Uterus (tissue), 4 donors: ENCODE results near the gene SLC36A1. TPM values are rescaled to one million over a fixed set of nuclear protein-coding genes. Genes with fewer than 3 reads are reported as not detected.
"Not testable (repeated sequence)": the region's sequence is repeated elsewhere in the genome, so short reads cannot be mapped to it uniquely, and the experiment has no call there.

Experiments used
- DNase-seq, 2 donors: peaks; one replicate each; pipeline ENCODE4 v3.0.0-alpha.2; 2019 to 2020
- H3K27ac ChIP-seq, 2 donors: fragments of 200-600 bp; sonication (generic); 1 replicate in 1 of 2; 2 replicates in 1 of 2; pipeline ENCODE4 v1.5.1; 2016 to 2018
- H3K27me3 ChIP-seq, 2 donors: fragments of 200-600 bp; sonication (generic); one replicate each; pipeline ENCODE4 v1.5.1; 2018 to 2019; ENCODE audit warnings: control low read depth in 1 of 2
- H3K36me3 ChIP-seq, 2 donors: fragments of 200-600 bp; sonication (generic); one replicate each; pipeline ENCODE4 v1.5.1; 2019; ENCODE audit warnings: control low read depth in 1 of 2
- H3K4me1 ChIP-seq, 2 donors: fragments of 200-600 bp; sonication (generic); one replicate each; pipeline ENCODE4 v1.5.1; 2018 to 2019; ENCODE audit warnings: control low read depth in 1 of 2
- H3K4me3 ChIP-seq, 2 donors: fragments of 200-600 bp; sonication (generic); 1 replicate in 1 of 2; 2 replicates in 1 of 2; pipeline ENCODE4 v1.5.1; 2018 to 2019; ENCODE audit warnings: mild to moderate bottlenecking in 1 of 2
- H3K9me3 ChIP-seq, 2 donors: fragments of 200-600 bp; sonication (generic); one replicate each; pipeline ENCODE4 v1.5.1; 2019; ENCODE audit warnings: control low read depth in 1 of 2
- CTCF ChIP-seq, 4 experiments: fragments of 200-600 bp in 2 of 4; fragments of 450-650 bp in 2 of 4; sonication (generic) in 2 of 4; IDR thresholded peaks; one replicate each; pipeline ENCODE4 v1.5.1; 2016 to 2019; ENCODE audit warnings: antibody characterized with exemption in 4 of 4, mild to moderate bottlenecking in 2 of 4, moderate library complexity in 1 of 4
- POLR2A ChIP-seq, 2 donors: fragments of 450-650 bp; IDR thresholded peaks; one replicate each; pipeline ENCODE4 v1.6.1; 2016; ENCODE audit warnings: antibody characterized with exemption in 2 of 2, mild to moderate bottlenecking in 1 of 2, moderate library complexity in 1 of 2
- intact Hi-C: fragments of 100-400 bp; cut with DNase I; formaldehyde crosslinking; loops from one replicate; pipeline ENCODE4 v1.15.1; 2023; ENCODE audit warnings: low total_unique reads
- total RNA-seq, 4 donors: library from RNA; depleted of rRNA in 3 of 4; stranded (reverse); fragments of >200 nt in 3 of 4; gene quantifications; one replicate each; pipeline versions ENCODE4 v1.1.0 to v1.2.4, GENCODE V29; 2014 to 2023
- donor health status: DM: yes; HTN: yes; CAD: no.

Gene SLC36A1
- total RNA-seq, 4 donors from 2014 or later = 5.0 to 10.1 (median 5.8) TPM

DNA sequence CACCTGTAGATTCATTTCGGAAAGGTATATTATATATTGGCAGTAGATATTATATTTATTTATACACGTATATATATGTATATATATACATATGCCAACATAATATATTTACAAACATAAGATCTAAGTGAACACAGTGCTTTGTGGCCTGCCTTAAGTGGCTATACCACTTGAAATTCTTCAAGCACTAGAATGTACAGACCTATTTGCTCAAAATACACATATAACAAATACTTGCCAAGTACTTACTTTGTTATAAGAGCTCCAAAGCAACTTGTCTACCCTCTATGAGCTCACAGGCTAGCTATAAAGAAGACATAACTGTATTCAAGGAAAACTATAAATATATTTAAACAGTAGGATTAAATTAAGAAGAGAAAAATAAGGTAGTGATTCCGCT, 33.6 kb upstream of the SLC36A1 start:
- no peak overlapping the region for H3K27ac ChIP-seq
- no peak for TF ChIP-seq CTCF (IDR thresholded peaks at IDR 0.05)
- TF ChIP-seq POLR2A (IDR thresholded peaks at IDR 0.05) = no peak
- H3K27me3 ChIP-seq = no peaks in the 10 kb centered on the region
- H3K9me3 ChIP-seq = no peaks in the 10 kb centered on the region
- no peaks in the 10 kb centered on the region for H3K36me3 ChIP-seq
- DNase-seq = no peak
- H3K4me3 ChIP-seq = no peak overlapping the region
- intact Hi-C loops = no loop called here
- no peaks in the 10 kb centered on the region for H3K4me1 ChIP-seq

DNA sequence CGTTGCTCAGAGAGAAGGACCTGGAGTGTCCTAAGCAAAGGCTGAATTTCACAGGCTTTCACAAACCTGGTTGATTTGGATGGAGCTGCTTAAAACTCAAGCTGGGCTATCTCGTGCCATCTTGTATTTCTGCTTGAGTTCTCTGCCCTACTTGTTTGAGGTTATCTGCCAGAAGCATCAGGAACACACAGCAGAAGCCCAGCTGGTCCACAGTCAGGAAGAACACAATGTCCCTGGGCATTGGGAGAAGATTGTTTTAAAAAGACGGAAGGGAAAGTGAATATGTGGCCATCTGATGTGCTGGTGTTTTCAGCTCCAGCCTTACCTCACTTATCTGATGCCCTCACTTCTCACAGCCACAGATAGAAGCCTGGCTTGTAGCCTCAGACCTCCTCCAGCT, 32.9 kb upstream of the SLC36A1 start:
- no peak for TF ChIP-seq POLR2A (IDR thresholded peaks at IDR 0.05)
- no peak for TF ChIP-seq CTCF (IDR thresholded peaks at IDR 0.05)
- no peak overlapping the region for H3K4me3 ChIP-seq
- no peaks in the 10 kb centered on the region for H3K36me3 ChIP-seq
- H3K27me3 ChIP-seq = no peaks in the 10 kb centered on the region
- intact Hi-C loops = no loop called here
- DNase-seq = no peak
- no peaks in the 10 kb centered on the region for H3K4me1 ChIP-seq
- H3K9me3 ChIP-seq = no peaks in the 10 kb centered on the region
- no peak overlapping the region for H3K27ac ChIP-seq

DNA sequence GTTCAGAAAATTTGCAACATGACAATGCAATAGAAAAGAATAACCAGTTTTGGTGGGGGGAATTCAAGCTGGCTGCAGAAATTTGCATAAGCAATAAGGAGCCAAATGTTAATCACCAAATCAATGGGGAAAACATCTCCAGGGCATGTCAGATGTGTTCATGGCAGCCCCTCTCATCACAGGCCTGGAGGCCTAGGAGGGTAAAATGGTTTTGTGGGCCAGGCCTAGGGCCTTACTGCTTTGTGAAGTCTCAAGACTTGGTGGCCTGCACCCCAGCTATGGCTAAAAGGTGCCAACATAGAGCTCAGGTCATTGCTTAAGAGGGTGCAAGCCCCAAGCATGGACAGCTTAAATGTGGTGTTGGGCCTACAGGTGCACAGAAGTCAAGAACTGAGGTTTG, 29.7 kb upstream of the SLC36A1 start:
- Histone ChIP-seq H3K27ac (no peak overlapping the region), H3K9me3 (no peaks in the 10 kb centered on the region), H3K4me3 (no peak overlapping the region), H3K27me3 (no peaks in the 10 kb centered on the region), H3K36me3 (no peaks in the 10 kb centered on the region), H3K4me1 (no peaks in the 10 kb centered on the region)
- intact Hi-C loops = no loop called here
- no peak for TF ChIP-seq CTCF (IDR thresholded peaks at IDR 0.05)
- TF ChIP-seq POLR2A (IDR thresholded peaks at IDR 0.05) = no peak
- DNase-seq = no peak

DNA sequence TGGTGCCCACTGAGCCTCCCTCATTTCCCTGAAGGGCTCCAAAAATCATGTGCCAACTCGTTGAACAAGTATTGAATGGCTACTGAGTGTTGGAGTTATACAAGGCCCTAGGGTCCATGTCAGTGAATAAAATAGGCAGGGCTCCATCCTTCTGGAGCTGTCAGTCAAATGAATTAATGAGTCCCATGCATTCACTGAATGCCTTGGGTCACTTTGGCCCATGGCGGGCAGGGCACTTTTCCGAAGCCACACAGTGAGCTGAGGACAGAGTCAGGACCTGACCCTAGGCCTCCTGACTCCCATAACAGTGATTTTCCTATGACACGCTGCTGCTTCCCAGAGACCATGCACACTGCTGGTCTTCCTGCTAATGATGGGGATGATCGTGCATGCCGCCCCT, 27.3 kb upstream of the SLC36A1 start:
- no peak for DNase-seq
- Histone ChIP-seq H3K4me3 (no peak overlapping the region), H3K27ac (no peak overlapping the region), H3K4me1 (no peaks in the 10 kb centered on the region), H3K9me3 (no peaks in the 10 kb centered on the region), H3K36me3 (no peaks in the 10 kb centered on the region), H3K27me3 (no peaks in the 10 kb centered on the region)
- intact Hi-C loops = no loop called here
- TF ChIP-seq POLR2A (IDR thresholded peaks at IDR 0.05) = no peak

GRCh38 chr5:151424892-151425523, 22.4 kb upstream of the SLC36A1 start:
- Histone ChIP-seq H3K27me3 (no peaks in the 10 kb centered on the region), H3K4me1 (no peaks in the 10 kb centered on the region), H3K4me3 (no peak overlapping the region), H3K36me3 (no peaks in the 10 kb centered on the region), H3K9me3 (no peaks in the 10 kb centered on the region), H3K27ac (no peak overlapping the region)
- intact Hi-C loops = no loop called here
- TF ChIP-seq CTCF (IDR thresholded peaks at IDR 0.05) = no peak
- no peak for TF ChIP-seq POLR2A (IDR thresholded peaks at IDR 0.05)
- no peak for DNase-seq

DNA sequence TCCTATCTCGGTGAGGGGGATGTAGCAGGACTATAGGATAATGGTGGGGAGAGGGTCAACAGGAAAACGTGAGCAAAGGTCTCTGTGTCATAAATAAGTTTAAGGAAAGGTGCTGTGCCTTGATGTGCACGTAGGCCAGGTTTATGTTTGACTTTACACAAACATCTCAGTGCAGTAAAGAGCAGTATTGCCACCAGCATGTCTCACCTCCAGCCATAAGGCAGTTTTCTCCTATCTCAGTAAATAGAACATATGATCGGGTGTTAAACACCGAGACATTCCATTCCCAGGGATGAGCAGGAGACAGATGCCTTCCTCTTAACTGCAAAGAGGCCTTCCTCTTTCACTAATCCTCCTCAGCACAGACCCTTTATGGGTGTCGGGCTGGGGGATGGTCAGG, 21.1 kb upstream of the SLC36A1 start:
- DNase-seq, H3K27ac ChIP-seq, H3K4me1 ChIP-seq, H3K4me3 ChIP-seq, intact Hi-C loops, H3K27me3 ChIP-seq, H3K36me3 ChIP-seq, H3K9me3 ChIP-seq: not testable (repeated sequence)
